ENCODE measurements around the gene FBLIM1.
A peak's percentile ranks its signal among the peaks of the same experiment; 100 is the strongest.

FBLIM1 gene

DNA sequence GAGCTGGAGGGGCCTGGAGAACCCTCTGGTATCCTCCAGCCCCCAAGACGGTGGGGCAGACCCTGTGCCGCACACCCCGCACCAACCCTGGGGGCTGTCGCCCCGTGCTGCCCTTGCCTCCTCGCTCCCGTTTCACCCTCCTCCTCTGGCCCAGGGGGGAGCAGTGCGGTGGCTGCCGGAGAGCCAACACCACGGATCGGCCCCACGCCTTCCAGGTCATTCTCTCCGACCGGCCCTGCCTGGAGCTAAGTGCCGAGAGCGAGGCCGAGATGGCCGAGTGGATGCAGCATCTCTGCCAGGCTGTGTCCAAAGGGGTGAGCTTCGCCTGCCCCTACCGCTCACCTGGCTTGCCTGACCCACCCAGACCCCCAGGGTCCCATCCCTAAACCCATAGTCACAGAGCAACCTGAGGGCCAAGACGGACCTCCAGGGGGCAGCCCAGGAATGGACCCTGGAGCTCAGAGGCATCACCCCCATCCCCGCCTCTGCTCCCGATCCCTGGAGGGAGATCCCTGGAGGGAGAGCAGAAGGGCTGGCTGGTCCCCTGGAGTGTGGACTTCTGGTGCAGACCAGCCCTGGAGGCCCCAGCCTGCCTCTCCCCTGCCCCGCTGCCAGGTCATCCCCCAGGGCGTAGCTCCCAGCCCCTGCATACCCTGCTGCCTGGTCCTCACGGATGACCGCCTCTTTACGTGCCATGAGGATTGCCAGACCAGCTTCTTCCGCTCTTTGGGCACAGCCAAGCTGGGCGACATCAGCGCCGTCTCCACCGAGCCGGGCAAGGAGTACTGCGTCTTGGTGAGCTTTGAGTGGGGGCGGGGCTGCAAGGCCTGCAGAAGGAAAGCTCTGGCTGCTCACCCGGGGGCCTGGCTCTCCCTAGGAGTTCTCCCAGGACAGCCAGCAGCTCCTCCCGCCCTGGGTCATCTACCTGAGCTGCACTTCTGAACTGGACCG, 26.6 kb upstream of the FBLIM1 start:
- no peak for DNase-seq (ENCODE audit: low read depth)

DNA sequence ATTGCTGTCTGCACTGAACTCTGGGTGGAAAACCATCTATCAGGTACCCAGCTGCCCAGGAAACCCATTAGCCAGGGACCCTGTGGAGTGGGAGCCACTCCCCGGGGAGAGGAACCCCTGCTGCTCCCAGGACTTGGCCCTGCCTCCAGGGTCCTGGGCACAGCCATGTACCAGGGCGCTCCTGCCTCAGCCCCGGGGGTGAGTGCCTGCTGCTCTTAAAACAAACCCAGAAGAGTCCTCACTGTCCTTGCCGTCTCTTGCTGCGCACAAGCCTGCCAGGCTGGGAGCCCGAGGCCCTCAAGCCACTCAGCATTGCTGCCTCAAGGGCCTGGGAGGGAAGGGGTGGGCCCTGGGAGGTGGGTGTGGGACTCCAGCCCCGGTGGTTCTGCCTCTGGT, 25.9 kb upstream of the FBLIM1 start:
- no peak for DNase-seq (ENCODE audit: low read depth)

DNA sequence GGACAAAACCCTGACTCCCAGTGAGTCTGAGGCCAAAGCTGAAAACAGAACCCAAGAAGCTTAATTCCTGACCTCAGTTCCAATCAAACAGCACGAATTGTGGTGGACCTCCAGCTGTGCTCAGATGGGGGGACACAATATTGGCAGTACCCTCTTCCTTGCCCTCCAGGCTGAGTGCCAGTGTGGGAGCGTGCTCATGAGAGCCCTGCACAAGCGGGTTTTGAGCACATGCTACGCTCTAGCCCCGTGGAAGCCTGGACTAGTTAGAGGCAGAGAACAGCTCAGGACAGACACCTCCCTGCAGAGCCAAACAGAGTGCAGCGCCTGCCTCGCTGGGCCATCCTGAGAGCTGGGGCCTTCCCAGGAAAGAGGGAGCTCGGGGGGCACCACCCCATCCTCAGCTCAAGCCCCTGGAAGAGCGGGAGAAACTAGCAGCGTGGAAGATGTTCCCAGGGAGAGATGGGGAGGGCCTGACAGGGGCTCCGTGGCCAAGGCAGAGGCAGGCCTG, 25.3 kb upstream of the FBLIM1 start:
- DNase-seq (ENCODE audit: low read depth) = no peak

DNA sequence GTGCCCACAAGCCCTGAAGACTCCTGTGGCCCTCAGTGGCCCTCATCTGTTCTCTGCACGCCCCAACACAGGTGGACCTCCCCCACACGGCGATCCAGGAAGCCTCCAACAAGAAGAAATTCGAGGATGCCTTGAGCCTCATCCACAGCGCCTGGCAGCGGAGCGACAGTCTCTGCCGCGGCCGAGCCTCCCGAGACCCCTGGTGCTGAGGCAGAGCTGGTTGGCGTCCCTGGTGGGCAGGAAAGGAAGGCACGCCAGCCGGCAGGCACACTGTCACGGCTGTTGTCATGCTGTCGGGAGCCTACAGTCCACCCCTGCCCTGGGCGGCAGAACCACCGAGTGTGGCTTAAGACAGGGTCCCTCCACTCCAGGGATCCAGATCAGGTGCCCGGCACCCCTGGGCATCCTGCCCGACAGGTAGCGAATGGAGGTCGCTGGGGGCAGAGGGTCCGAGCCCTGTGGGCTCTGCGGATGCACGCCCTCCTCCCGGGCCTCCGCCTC, 24.8 kb upstream of the FBLIM1 start:
- no peak for DNase-seq (ENCODE audit: low read depth)

DNA sequence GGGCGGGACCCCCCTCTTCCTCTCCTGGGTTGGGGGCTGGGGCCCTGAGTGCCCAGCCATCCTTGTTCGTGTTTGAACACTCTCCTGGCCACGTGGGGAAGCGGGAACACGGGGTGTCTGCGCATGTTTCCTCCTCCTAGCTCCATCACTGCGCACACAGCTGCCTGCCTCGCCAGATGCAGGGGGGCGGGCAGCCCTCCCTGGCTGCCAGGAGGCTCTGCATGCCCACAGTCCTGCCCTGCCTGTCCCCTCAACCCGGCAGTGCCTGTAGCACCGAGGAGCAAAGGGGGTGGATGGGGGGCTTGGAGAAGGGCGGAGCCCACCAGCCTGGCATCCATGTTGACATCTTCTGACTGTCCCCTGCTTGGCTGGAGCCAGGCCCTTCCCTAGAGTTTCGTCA, 24.3 kb upstream of the FBLIM1 start:
- DNase-seq (ENCODE audit: low read depth) = no peak

DNA sequence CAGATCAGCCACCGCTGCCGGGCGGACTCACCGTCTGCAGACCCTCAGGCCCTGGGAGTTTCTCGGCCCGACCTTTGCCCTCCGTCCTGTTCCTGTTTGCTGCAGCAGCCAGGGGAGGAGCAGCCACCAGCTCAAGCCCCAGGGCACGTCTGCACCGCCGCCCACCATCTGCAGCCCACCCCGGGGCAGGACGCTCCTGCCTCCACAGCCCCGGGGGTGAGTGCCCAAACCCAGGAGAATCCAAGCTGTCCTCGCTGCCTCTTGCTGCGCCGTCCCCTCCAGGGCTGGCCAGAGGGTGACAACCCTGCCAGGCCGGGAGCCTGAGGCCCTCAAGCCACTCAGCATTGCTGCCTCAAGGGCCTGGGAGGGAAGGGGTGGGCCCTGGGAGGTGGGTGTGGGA, 23.7 kb upstream of the FBLIM1 start:
- DNase-seq (ENCODE audit: low read depth) = no peak

DNA sequence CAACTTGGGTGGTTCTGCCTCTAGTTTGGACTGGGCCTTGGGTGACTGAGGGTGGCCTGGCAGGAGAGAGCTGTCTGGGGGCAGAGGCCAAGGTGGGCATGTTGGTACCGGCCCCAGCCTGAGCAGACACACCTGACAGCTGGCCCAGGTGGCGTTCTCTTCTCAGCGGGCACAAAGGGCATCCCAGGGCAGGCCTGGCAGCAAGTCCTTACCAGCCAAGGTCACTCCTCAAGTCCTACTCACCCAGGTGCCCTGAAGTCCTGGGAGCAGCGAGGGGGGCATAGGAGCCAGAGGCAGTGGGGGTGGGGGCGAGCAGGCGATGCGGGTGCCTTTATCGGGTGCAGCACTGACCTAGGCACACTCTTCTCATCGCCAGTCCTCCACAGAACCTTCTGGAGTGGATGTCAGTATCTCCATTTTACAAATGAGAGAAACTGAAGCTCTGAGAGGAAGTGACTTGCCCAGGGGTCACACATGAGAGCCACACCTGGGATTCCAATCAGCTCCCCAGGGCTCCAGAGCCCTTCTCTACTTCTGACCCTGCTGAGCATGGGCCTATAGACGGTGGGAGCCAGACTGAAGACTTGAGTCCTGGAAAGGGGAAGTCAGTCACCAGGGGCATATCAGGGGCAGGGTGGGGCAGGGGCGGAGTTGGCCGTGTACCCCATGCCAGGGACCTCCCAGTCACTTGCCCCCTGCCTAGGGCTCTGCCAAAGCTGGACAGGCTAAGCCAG, 23.1 kb upstream of the FBLIM1 start:
- no peak for DNase-seq (ENCODE audit: low read depth)

DNA sequence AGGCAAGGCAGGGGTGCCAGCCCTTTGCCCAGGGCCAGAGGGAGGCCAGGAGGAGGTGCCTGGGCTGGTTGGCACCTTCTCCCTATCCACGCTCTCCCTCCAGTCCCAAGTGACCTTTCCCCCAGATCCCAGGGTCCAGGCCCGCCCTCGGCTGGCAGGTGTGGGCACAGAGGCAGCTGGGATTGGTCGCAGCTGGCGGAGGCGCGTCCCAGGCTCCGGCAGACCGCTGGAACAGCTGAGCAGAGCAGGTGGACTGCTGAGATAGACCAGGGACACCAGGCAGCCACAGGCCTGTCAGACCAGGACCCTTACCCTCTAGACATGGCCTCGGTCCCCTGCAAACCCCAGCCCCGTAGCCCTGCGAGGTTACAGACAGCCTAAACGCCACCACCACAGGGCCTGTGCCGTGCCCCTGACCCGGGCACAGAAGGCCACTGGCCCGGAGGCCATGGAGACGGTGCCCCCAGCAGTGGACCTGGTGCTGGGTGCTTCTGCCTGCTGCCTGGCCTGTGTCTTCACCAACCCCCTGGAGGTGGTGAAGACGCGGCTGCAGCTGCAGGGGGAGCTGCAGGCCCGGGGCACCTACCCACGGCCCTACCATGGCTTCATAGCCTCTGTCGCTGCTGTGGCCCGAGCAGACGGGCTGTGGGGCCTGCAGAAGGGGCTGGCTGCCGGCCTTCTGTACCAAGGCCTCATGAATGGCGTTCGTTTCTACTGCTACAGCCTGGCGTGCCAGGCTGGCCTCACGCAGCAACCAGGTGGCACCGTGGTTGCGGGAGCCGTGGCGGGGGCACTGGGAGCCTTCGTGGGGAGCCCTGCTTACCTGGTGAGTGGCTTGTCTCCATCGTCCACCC, 22.3 kb upstream of the FBLIM1 start, which contains the start of gene SLC25A34:
Gene SLC25A34, plus strand, starts transcription at position 221 of the 854 bp plus-strand sequence. Its CDS starts 228 bp downstream, at position 449.
- no peak for DNase-seq (ENCODE audit: low read depth)

DNA sequence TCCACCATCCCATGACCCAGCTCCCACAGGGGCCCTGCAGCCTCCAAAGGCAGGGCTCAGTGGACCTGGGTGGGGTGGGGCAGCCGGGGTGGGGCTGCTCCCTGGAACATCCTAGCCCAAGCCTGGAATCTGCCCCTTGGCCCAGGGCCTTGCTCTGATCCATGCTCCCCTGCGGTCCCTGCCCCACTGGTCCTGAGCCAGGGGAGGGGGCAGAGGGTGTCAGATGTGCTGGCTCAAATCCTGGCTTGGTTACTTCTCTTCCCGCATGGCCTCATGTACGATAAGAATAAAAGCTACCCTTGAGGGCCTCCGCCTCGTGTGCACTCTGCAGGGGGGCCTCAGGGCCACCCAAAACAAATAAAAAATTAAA, 21.7 kb upstream of the FBLIM1 start:
- DNase-seq (ENCODE audit: low read depth) = no peak

DNA sequence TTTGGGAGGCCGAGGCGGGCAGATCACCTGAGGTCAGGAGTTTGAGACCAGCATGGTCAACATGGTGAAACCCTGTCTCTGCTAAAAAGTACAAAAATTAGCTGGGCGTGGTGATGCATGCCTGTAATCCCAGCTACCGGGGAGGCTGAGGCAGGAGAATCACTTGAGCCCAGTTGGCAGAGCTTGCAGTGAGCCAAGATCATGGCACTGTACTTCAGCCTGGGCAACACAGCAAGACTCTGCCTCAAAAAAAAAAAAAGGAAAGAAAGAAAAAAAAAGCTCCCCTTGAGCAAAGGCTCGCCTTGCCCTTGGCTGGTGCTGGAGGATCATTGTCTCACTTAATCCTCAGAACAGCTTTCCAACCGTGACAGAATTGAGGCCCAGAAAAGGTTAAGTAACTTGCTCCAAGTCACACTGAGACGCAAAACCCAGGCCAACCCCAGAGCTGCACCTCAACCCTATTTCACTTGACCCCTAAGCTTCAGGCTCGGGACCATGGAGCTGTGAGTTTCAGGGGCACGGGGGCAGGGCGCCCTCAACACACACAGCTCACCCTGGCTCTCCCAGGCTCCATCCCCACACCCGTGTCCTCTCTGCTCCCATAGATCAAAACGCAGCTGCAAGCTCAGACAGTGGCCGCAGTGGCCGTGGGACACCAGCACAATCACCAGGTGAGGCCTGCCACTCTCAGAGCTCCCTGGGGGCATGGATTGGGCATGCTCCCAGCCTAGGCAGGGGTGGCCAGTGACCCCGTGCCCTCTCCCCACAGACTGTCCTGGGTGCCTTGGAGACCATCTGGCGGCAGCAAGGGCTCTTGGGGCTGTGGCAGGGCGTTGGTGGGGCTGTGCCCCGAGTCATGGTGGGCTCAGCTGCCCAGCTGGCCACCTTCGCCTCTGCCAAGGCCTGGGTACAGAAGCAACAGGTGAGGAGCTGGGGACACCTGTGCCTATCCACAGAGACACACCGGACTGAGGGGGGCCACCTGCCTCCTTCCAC, 21.0 kb upstream of the FBLIM1 start:
- no peak for DNase-seq (ENCODE audit: low read depth)

DNA sequence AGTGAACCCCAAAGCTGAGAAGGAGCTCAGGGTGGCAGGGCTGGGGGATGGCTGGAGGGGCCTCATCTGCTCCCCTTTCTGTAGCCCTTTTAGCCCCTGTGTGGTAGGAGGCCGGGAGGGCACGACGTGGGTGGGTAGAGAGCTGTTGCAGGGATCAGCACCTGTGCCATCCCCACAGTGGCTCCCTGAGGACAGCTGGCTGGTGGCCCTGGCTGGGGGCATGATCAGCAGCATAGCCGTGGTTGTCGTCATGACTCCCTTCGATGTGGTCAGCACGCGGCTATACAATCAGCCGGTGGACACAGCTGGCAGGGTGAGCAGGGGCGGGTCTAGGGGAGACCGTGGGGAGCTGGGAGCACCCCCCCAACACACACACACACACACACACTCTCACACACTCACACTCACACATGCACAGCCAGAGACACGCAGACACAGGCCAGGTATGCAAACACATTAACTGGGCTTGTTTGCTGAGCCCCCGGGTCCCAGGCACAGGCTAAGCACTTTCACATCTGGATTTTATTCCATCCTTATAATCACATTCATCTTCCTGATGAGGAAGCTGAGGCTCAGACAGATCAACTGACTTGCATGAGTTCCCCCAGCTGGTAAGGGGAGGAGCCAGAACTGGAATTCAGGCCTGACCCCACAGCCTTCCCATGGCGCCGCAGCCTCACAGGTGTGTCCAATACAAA, 20.0 kb upstream of the FBLIM1 start:
- no peak for DNase-seq (ENCODE audit: low read depth)

DNA sequence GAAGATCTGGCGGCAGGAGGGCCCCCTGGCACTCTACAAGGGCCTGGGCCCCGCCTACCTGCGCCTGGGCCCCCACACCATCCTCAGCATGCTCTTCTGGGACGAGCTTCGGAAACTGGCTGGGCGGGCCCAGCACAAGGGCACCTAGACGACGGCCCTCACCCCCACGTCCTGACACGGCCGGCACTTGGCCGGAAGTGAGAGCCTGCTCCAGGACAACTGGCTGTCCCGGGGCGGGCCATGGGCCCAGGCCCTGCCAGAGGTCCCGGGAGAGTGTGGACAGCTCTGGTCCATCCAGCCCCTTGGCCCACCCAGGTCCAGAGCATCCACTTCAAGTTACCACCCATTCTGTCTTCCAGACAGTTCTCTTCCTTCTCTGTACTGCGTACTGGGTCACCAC, 19.3 kb upstream of the FBLIM1 start:
- no peak for DNase-seq (ENCODE audit: low read depth)

DNA sequence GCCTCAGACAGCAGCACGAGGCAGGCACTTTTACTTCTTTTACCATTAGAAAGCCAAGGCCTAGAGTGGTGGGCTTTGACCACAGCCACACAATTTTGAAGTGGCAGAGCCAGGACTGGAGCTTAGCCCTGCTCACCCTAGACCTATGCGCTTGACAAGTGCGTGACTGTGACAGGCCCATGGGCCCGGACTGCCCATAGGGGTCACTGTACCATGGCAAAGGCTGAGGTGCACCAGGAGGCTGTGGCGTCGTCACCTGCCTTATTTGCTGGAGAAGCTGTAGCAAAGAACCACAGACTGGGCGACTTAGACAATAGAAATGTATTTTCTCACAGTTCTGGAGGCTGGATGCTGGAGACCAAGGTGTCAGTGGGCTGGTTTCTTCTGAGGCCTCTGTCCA, 18.9 kb upstream of the FBLIM1 start:
- DNase-seq (ENCODE audit: low read depth) = no peak

DNA sequence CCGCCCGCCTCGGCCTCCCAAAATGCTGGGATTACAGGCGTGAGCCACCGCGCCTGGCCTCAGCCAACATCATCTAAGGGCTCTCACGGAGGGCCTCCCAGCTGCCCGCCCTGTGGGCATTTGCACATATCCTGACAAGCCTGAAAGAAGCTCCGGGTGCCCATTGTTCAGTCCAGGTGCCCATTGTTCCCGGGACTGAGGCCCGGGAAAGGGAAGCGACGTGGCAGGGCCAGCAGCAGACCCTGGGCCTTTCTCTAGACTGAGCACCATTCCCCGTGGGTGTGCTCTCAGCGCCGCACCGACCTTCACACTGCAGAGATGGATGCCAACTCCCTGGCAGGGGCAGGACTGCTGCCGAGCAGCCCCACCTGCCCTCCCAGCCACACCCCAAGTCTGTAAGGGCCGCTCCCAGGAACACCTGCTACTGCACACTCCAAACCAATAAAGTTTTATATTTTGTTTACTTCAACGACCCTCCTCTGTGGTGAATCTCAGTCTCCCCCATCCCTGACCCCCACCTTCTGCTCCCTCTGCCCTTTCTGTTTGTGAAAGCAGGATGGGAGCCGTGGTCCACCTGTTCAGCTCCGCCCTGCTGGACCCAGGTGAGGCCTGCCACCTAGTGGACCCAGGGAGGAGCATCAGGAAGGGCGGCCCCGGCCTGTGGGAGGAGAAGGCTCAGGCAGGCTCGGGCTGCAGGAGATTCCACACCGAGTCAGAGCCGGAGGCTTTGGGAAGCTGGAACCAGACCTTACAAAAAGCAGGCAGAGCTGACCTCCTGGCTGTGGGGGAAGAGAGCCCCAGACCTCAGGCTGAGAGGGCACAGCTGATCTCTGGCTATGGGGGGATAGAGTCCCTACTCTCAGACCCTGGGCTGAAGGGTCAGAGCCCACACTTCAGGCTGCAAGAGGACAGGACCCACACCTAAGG, 17.4 kb upstream of the FBLIM1 start:
- peak; percentile 28 for DNase-seq (ENCODE audit: low read depth)

DNA sequence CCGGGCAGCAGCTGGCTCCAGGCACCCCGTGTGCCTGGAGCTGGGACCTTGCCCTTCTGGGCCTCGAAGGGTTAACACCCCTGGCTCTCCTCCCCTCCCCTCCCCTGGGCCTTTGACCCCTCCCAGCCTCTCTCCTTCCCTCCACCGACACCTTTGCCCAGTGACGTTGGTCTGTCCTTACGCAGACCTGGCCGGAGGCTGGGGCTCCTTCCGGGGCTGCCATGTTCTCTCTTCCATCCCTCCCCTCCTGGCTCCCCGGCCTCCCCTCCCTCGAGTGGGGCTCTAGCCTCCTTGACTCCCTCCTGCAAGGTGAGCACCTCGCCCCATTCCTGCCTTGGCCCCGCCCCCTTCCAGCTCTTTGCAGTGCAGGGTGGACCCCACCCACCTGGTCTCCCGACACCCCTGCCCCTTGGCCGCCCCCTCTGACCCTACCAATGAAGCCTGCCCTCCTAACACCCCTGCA, 16.2 kb upstream of the FBLIM1 start, which contains the start of gene TMEM82:
Gene TMEM82, plus strand, starts transcription at position 161 of the 463 bp plus-strand sequence. Its CDS starts 61 bp downstream, at position 222.
- no peak for DNase-seq (ENCODE audit: low read depth)

DNA sequence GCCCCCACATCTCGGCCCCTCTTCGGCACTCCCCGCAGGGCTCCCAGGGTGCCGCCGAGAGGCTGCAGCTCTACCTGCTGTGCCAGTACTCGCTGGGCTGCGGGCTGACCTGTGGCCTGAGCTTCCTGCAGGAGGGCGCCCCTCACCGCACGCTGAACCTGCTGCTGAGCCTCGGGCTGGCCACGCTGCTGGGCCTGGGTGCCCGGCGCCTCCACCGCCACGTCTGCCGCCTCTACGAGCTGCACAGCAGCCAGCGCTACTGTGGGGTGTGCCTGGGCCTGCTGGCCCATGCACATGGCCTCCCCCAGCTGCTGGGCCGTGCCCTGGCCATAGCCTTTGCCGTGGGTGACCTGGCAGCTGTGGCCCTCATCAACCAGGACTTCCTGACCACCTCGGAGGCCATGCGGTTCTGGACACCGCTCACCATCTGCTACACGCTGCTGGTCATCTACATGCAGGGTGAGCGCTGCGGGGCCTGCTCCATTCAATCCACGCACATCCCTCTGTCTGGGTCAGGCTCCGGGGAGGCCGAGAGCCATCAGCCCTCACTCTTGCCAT, 14.4 kb upstream of the FBLIM1 start:
- no peak for DNase-seq (ENCODE audit: low read depth)

DNA sequence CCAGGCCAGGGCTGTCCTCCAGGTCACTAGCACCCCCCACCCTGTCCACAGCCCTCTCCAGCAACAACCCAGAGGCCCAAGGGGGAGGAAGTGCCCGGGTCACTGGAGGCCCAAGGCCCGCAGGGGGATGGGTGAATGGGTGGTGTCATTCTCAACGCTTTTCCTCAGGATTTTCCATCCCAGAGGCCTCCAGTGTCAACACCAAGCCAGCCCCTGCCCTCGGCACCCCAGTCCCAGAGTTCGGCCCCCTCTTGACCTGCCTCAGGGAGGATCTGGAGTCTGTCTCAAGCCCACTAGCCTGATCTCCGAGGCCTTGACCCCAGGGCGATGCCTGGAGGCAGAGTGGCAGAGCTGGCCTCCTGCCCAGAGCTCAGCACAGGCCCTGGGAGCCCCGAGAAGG, 11.2 kb upstream of the FBLIM1 start:
- no peak for DNase-seq (ENCODE audit: low read depth)

DNA sequence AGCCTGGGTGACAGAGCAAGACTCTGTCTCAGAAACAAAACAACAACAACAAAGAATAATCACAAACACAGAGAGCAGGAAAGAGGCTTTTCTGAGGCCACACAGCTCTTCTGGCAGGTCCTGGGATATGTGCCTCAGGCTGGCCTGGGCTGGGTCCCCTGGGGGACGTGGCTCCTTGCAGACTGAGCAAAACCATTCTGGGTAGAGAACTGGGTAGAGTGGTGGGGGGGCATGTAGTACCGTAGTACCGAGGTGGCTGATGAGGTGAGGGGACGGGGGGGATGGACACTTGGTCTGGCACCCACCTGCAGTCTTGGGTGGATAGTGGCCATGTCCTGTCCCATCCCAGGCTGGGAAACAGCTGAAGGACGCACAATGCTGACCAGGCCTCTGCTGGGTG, 10.3 kb upstream of the FBLIM1 start:
- DNase-seq (ENCODE audit: low read depth) = no peak

All from HS-5 (cell line).